Neutrophil (primary cell): ENCODE measurements around the gene NOTCH1.

Experiments used
- H3K27ac ChIP-seq: fragments of 200-600 bp; sonication (generic); 2 replicates; pipeline ENCODE4 v1.5.1; 2016; ENCODE audit warnings: mild to moderate bottlenecking, moderate library complexity
- H3K27me3 ChIP-seq: fragments of 200-600 bp; sonication (generic); 2 replicates; pipeline ENCODE4 v1.6.0; 2016; ENCODE audit warnings: mild to moderate bottlenecking
- H3K36me3 ChIP-seq: fragments of 200-600 bp; sonication (generic); 2 replicates; pipeline ENCODE4 v1.5.1; 2017
- H3K4me1 ChIP-seq, 2 experiments: fragments of 200-600 bp in 1 of 2; sonication (generic) in 1 of 2; 1 replicate in 1 of 2; 2 replicates in 1 of 2; pipeline versions ENCODE4 v1.5.1 to v1.6.1; 2013 to 2016; ENCODE audit warnings: low read depth in 1 of 2, low read length in 1 of 2, mild to moderate bottlenecking in 1 of 2, moderate library complexity in 1 of 2; ENCODE audit not compliant: control insufficient read depth in 1 of 2, insufficient read depth in 1 of 2
- H3K4me3 ChIP-seq, 2 experiments: fragments of 200-600 bp in 1 of 2; sonication (generic) in 1 of 2; 1 replicate in 1 of 2; 2 replicates in 1 of 2; pipeline ENCODE4 v1.5.1; 2013 to 2016; ENCODE audit warnings: low read depth in 1 of 2, low read length in 1 of 2, mild to moderate bottlenecking in 1 of 2, moderate library complexity in 1 of 2
- H3K9me3 ChIP-seq: fragments of 200-600 bp; sonication (generic); 2 replicates; pipeline ENCODE4 v1.5.1; 2016
- TF ChIP-seq, protein P1 (sequence below): fragments of 200-600 bp; sonication (generic); IDR thresholded peaks from 2 replicates; pipeline ENCODE4 v1.5.1; 2016; ENCODE audit warnings: antibody characterized with exemption

The NOTCH1 gene

DNA sequence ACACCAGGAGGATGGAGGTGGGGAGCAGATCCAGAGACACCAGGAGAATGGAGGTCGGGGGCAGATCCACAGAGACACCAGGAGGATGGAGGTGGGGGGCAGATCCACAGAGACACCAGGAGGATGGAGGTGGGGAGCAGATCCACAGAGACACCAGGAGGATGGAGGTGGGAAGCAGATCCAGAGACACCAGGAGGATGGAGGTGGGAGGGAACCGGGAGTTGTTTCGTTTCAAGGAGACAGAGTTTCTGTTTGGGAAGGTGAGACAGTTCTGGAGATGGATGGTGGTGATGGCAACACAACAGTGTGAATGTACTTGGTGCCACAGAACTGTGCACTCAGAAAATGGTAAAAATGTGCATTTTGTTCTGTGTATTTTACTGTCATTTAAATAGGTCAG lies 97.2 kb downstream of the NOTCH1 start:
- TF ChIP-seq, protein P1, sequence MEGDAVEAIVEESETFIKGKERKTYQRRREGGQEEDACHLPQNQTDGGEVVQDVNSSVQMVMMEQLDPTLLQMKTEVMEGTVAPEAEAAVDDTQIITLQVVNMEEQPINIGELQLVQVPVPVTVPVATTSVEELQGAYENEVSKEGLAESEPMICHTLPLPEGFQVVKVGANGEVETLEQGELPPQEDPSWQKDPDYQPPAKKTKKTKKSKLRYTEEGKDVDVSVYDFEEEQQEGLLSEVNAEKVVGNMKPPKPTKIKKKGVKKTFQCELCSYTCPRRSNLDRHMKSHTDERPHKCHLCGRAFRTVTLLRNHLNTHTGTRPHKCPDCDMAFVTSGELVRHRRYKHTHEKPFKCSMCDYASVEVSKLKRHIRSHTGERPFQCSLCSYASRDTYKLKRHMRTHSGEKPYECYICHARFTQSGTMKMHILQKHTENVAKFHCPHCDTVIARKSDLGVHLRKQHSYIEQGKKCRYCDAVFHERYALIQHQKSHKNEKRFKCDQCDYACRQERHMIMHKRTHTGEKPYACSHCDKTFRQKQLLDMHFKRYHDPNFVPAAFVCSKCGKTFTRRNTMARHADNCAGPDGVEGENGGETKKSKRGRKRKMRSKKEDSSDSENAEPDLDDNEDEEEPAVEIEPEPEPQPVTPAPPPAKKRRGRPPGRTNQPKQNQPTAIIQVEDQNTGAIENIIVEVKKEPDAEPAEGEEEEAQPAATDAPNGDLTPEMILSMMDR, result no peak
- H3K36me3 ChIP-seq, result peaks cover 92% of the 10 kb centered on the region
- no peaks in the 10 kb centered on the region for H3K9me3 ChIP-seq
- no peak overlapping the region for H3K27ac ChIP-seq
- H3K4me3 ChIP-seq, result no peak overlapping the region
- H3K27me3 ChIP-seq, result no peaks in the 10 kb centered on the region
- H3K4me1 ChIP-seq, result no peaks in the 10 kb centered on the region

GRCh38 chr9:136447173-136447778 lies 98.6 kb downstream of the NOTCH1 start:
- H3K36me3 ChIP-seq, result peaks cover 99% of the 10 kb centered on the region
- no peaks in the 10 kb centered on the region for H3K9me3 ChIP-seq
- H3K4me1 ChIP-seq, result no peaks in the 10 kb centered on the region
- no peak overlapping the region for H3K27ac ChIP-seq
- TF ChIP-seq, protein P1, result no peak
- H3K4me3 ChIP-seq, result no peak overlapping the region
- no peaks in the 10 kb centered on the region for H3K27me3 ChIP-seq

GRCh38 chr9:136445799-136446198 lies 100.0 kb downstream of the NOTCH1 start:
- Histone ChIP-seq H3K27me3 (no peaks in the 10 kb centered on the region), H3K27ac (no peak overlapping the region), H3K4me1 (no peaks in the 10 kb centered on the region), H3K4me3 (no peak overlapping the region), H3K36me3 (peaks cover 100% of the 10 kb centered on the region), H3K9me3 (no peaks in the 10 kb centered on the region)
- TF ChIP-seq, protein P1, result no peak
